Kidney epithelial cell (primary cell): ENCODE data around the gene PEX5L. TPM values are rescaled to one million over a fixed set of nuclear protein-coding genes. Genes with fewer than 3 reads are reported as not detected.

ENCODE experiments used
- DNase-seq: peaks from one replicate; pipeline ENCODE4 v3.0.0-alpha.2; 2010; ENCODE audit warnings: low read depth
- H3K27me3 ChIP-seq: 2 replicates; pipeline ENCODE4 v1.6.0; 2011; ENCODE audit warnings: low read length; ENCODE audit not compliant: control insufficient read depth, insufficient read depth
- H3K36me3 ChIP-seq: 2 replicates; pipeline ENCODE4 v1.5.1; 2011; ENCODE audit warnings: low read length; ENCODE audit not compliant: control insufficient read depth, insufficient read depth
- H3K4me3 ChIP-seq: 2 replicates; pipeline ENCODE4 v1.5.1; 2011; ENCODE audit warnings: low read depth, mild to moderate bottlenecking, control low read depth, low read length
- CTCF ChIP-seq: IDR thresholded peaks from 2 replicates; pipeline ENCODE4 v1.5.1; 2011; ENCODE audit warnings: mild to moderate bottlenecking, moderate library complexity, low read length, control low read depth, inconsistent platforms; ENCODE audit not compliant: insufficient read depth, poor library complexity, severe bottlenecking
- total RNA-seq: library from RNA; depleted of rRNA; stranded (reverse); fragments of >200 nt; gene quantifications from 2 replicates; pipeline ENCODE4 v1.2.3, GENCODE V29; 2015

PEX5L gene
- total RNA-seq, 1 donor from 2014 or later = 0.04 TPM

- no peaks in the 10 kb centered on the region for H3K36me3 ChIP-seq
- no peak for DNase-seq
- no peaks in the 10 kb centered on the region for H3K27me3 ChIP-seq
- H3K4me3 ChIP-seq = no peak overlapping the region
- TF ChIP-seq CTCF = no peak
Measured at GRCh38 chr3:179885950-179886349, 150.8 kb downstream of the PEX5L start.

GRCh38 chr3:179884136-179884535 lies 152.6 kb downstream of the PEX5L start:
- Histone ChIP-seq H3K4me3 (no peak overlapping the region), H3K27me3 (no peaks in the 10 kb centered on the region), H3K36me3 (no peaks in the 10 kb centered on the region)
- no peak for DNase-seq
- no peak for TF ChIP-seq CTCF

GRCh38 chr3:179882292-179882691 lies 154.4 kb downstream of the PEX5L start:
- Histone ChIP-seq H3K27me3 (no peaks in the 10 kb centered on the region), H3K36me3 (no peaks in the 10 kb centered on the region), H3K4me3 (no peak overlapping the region)
- no peak for DNase-seq
- no peak for TF ChIP-seq CTCF

GRCh38 chr3:179881791-179882190 lies 154.9 kb downstream of the PEX5L start:
- TF ChIP-seq CTCF = no peak
- Histone ChIP-seq H3K4me3 (no peak overlapping the region), H3K27me3 (no peaks in the 10 kb centered on the region), H3K36me3 (no peaks in the 10 kb centered on the region)
- DNase-seq = no peak

- Histone ChIP-seq H3K4me3 (no peak overlapping the region), H3K36me3 (no peaks in the 10 kb centered on the region), H3K27me3 (no peaks in the 10 kb centered on the region)
- TF ChIP-seq CTCF = no peak
- no peak for DNase-seq
Measured at GRCh38 chr3:179880868-179881267, 155.9 kb downstream of the PEX5L start.

GRCh38 chr3:179876440-179876839 lies 160.3 kb downstream of the PEX5L start:
- no peak for TF ChIP-seq CTCF
- Histone ChIP-seq H3K27me3 (no peaks in the 10 kb centered on the region), H3K36me3 (no peaks in the 10 kb centered on the region), H3K4me3 (no peak overlapping the region)
- no peak for DNase-seq
